ENCODE measurements around the gene NTM.

DNA sequence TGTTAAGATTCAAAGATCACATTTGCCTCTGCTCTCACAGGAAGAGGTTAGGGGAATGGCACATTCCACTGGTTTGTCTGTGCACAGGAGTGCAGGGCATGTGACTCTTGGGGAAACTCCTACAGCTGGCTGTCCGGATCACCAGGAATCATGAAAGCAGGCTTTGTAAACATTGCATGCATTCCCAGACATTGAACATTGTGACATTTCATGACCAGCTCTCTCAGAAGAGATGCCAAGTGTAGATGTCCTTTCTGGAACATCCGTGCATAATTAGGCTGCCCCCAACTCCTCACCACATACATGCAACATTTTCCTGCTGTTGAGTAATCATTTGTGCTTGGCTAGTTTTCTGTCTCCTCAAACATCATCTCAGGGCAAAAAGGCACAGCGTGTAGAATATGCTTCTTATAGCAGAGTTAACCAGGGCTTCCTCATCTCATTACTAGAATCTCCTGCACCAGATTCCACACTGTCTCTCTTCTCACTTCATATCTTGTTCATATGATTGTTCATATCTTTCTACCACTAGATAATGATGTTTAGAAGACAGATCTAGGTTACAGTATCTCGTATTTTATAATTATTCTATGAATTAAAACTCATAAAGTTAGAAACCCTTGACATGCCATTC is 694.7 kb downstream of the NTM start:
- TF ChIP-seq, protein P1, sequence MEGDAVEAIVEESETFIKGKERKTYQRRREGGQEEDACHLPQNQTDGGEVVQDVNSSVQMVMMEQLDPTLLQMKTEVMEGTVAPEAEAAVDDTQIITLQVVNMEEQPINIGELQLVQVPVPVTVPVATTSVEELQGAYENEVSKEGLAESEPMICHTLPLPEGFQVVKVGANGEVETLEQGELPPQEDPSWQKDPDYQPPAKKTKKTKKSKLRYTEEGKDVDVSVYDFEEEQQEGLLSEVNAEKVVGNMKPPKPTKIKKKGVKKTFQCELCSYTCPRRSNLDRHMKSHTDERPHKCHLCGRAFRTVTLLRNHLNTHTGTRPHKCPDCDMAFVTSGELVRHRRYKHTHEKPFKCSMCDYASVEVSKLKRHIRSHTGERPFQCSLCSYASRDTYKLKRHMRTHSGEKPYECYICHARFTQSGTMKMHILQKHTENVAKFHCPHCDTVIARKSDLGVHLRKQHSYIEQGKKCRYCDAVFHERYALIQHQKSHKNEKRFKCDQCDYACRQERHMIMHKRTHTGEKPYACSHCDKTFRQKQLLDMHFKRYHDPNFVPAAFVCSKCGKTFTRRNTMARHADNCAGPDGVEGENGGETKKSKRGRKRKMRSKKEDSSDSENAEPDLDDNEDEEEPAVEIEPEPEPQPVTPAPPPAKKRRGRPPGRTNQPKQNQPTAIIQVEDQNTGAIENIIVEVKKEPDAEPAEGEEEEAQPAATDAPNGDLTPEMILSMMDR (conservative IDR thresholded peaks at IDR 0.05 in 1 of 2, IDR thresholded peaks at IDR 0.05 in 1 of 2; ENCODE audit: low read depth in 1 of 2, low read length in 2 of 2) = no peak
- TF ChIP-seq EZH2 (IDR thresholded peaks at IDR 0.05; ENCODE audit: low read length, missing control alignments) = no peak
